C4-2B (cell line): ENCODE measurements around the gene GALNT14.

ENCODE experiments used
- ZFX ChIP-seq: fragments of 450-650 bp; IDR thresholded peaks from 2 replicates; pipeline ENCODE4 v1.6.1; 2017
- TF ChIP-seq, protein P1 (sequence below): fragments of 450-650 bp; conservative IDR thresholded peaks from 2 replicates; pipeline ENCODE4 v1.5.1; 2017; ENCODE audit warnings: mild to moderate bottlenecking

GRCh38 chr2:30910686-30911085 is 227.6 kb downstream of the GALNT14 start:
- TF ChIP-seq, protein P1, sequence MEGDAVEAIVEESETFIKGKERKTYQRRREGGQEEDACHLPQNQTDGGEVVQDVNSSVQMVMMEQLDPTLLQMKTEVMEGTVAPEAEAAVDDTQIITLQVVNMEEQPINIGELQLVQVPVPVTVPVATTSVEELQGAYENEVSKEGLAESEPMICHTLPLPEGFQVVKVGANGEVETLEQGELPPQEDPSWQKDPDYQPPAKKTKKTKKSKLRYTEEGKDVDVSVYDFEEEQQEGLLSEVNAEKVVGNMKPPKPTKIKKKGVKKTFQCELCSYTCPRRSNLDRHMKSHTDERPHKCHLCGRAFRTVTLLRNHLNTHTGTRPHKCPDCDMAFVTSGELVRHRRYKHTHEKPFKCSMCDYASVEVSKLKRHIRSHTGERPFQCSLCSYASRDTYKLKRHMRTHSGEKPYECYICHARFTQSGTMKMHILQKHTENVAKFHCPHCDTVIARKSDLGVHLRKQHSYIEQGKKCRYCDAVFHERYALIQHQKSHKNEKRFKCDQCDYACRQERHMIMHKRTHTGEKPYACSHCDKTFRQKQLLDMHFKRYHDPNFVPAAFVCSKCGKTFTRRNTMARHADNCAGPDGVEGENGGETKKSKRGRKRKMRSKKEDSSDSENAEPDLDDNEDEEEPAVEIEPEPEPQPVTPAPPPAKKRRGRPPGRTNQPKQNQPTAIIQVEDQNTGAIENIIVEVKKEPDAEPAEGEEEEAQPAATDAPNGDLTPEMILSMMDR = no peak
- no peak for TF ChIP-seq ZFX
